ENCODE data around the gene WBP4.
A peak's percentile ranks its signal among the peaks of the same experiment; 100 is the strongest.
"Not testable (repeated sequence)": the region's sequence is repeated elsewhere in the genome, so short reads cannot be mapped to it uniquely, and the experiment has no call there.

Gene WBP4
- 13.7 to 49.8 (median 25.5) reads per million in 18 experiments for total RNA-seq

DNA sequence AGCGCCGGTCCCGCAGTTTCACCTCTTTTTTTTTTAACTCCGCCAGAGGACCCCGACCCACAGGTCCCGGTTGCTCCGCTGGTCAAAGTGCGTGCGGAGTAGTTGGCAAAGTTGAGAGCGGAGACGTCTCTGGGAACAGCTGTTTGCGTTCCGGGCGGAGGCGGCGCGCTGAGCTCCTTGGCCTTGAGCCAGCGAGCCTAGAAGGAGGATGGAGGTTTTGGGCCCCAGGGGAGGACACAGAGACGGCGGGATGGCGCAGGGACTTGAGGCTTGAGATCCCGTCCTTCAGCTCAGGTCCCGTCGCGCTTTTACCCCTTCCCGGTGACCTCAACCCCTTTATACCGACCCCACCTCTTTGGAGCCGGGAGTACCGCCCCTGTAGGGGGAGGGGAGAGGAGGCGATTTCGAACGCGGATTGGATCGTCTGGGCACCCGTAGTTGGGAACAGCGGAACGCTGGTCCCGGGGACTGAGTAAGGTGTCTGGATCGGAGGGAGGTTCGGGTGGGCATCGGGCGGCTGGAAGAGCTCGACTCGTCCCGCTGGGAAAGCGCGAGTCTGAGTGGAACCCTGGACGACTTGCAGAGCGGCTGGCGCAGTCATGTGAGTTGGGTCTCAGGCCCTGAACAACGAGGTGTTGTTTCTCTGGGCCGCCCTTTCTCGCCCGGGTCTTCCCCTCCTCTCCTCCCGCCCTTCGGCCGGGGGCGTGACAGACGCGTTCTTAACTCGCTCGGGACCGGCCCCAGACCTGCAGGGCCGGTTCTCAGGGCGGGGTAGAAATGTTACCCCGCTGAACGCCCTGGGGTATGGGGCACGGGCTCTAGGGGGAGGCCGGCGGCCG, at the start of gene WBP4:
Gene WBP4 (plus strand): TSS at position 435 of the 839 bp plus-strand sequence. CDS start 165 bp downstream, at position 600.
- peak; percentile 93 to 96 for DNase-seq

- no peak for DNase-seq
These were observed 48.8 kb upstream of the WBP4 start for GRCh38 chr13:41012536-41012935.

GRCh38 chr13:41013835-41014234, 47.5 kb upstream of the WBP4 start:
- DNase-seq, result no peak

- no peak for DNase-seq
These were observed 45.4 kb upstream of the WBP4 start for GRCh38 chr13:41015920-41016319.

- peak; percentile 80 to 88 for DNase-seq
These were observed 44.1 kb upstream of the WBP4 start for GRCh38 chr13:41017159-41017558.

GRCh38 chr13:41017817-41018601, 43.3 kb upstream of the WBP4 start:
- DNase-seq, result peak; percentile 49 to 59

DNA sequence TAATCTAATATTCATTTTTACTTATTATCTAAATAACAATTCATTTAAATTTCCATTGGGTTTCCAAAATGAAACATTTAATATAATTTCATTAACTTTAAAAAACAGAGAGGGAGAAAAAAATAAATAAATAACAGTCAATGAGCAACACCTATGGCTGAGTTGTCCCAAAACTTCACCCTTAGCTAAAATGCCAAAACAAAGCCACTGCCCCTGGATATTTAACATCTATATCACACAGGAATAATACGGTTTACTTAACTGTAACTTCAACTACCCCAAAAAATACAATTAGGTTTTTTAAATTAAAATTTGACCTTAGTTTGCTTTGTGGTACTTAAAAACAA, 42.7 kb upstream of the WBP4 start:
- DNase-seq, result peak; percentile 25 to 67

DNA sequence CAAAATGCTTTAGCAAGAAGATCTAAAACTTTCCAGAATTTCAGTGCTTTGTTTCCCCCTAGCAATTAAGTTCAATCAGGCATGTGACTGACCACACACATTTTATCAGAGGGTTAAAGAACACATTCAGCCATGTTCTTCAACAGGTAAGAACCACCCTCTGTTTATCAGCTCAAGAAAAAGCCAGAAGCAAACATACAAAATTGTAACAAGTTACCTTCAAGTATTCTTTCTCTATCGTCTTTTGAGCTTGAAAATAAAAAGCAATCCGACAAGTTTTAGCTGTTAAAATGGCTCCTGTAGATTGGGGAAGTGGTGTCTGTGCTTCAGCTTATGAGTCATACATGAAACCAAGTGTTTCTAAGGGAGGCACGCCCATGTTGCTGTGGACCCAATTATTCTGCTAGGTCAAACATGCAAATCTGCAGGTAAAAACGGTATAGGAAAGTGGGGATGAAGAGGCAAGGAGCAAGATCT, 42.3 kb upstream of the WBP4 start, which contains the start of gene ELF1:
Gene ELF1 (minus strand): TSS at position 306 of the 477 bp plus-strand sequence. CDS start 37,262 bp downstream, outside the sequence.
- DNase-seq, result peak; percentile 91 to 95

GRCh38 chr13:41019578-41020347, 41.5 kb upstream of the WBP4 start:
- DNase-seq, result no peak

DNA sequence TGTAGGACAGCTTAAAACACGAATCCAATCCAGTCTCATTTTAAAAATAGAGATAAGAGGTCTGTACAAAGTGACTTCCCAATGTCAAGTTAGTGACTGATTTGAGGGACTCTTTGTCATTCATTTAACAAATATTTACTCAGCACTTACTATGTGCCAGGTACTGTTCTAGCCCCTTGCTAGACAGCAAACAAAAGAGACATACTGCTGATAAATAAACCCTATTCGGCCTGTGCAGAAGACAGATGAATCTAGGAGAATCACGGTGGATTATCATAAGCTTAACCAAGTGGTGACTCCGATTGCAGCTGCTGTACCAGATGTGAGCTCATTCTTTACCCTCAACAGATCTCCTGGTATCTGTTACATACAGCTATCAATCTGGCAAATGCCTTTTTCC, 35.8 kb upstream of the WBP4 start:
- no peak for DNase-seq

GRCh38 chr13:41026788-41027187, 34.5 kb upstream of the WBP4 start:
- DNase-seq, result no peak

- no peak for DNase-seq
These were observed 33.3 kb upstream of the WBP4 start for GRCh38 chr13:41028051-41028450.

DNA sequence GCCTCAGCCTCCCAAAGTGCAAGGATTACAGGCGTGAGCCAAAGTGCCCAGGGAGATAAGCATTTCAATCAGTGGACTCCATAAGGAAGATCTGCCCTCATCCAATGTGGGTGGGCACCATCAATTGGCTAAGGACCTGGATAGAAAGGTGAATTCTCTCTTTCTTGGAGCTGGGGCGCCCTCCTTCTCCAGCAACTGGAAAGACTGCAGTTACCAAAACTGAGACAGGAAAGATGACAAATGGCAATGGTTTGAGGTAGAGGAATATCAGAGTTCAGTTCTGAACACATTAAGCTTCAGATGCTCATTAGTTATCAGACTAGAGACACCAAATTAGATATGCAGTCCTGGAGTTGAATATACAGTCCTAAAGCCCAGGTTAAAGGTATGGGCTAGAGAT, 31.7 kb upstream of the WBP4 start:
- DNase-seq, result no peak

GRCh38 chr13:41032691-41033376, 28.5 kb upstream of the WBP4 start:
- DNase-seq, result peak; percentile 77 to 79

DNA sequence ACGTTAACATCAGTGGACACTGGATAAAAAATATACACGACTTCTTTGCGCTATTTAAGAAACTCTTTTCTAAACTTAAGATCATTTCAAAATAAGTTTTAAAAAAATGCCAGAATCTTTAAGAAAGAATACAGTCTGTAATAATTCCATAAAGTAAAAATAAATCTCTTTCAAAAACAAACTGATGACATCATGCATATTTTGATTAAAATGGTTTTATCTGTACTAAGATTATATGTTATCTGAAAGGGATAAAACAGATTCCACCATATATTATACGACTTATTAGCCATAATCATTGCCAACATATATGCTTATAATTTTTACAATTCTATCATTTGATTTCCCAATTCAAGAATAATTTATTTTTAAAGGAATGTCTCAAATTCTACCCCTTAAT, 26.9 kb upstream of the WBP4 start:
- DNase-seq, result no peak

DNA sequence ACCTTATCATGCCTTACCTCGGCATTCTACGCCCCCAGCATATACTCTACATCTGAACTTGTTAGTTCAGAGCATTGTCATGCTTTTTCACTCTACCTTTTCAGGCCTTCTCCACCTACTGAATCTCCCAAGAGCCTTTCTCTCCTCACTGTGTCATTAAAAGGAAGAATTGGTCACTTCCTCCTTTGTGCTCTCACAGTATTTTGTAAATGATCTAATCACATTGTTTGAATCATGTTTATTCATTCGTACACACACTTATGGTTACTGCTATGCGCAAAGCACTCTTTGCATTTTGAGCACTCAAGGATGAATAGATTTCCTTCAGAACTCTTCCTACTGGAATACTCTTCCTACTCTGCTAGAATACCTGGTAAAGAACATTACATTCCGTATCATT, 26.4 kb upstream of the WBP4 start:
- peak; percentile 25 to 28 for DNase-seq

DNA sequence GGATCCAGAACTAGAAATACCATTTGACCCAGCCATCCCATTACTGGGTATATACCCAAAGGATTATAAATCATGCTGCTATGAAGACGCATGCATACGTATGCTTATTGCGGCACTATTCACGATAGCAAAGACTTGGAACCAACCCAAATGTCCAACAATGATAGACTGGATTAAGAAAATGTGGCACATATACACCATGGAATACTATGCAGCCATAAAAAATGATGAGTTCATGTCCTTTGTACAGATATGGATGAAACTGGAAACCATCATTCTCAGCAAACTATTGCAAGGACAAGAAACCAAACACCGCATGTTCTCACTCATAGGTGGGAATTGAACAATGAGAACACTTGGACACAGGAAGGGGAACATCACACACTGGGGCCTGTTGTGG, 24.8 kb upstream of the WBP4 start:
- DNase-seq, result not testable (repeated sequence)

- no peak for DNase-seq
These were observed 21.6 kb upstream of the WBP4 start for GRCh38 chr13:41039746-41040145.

DNA sequence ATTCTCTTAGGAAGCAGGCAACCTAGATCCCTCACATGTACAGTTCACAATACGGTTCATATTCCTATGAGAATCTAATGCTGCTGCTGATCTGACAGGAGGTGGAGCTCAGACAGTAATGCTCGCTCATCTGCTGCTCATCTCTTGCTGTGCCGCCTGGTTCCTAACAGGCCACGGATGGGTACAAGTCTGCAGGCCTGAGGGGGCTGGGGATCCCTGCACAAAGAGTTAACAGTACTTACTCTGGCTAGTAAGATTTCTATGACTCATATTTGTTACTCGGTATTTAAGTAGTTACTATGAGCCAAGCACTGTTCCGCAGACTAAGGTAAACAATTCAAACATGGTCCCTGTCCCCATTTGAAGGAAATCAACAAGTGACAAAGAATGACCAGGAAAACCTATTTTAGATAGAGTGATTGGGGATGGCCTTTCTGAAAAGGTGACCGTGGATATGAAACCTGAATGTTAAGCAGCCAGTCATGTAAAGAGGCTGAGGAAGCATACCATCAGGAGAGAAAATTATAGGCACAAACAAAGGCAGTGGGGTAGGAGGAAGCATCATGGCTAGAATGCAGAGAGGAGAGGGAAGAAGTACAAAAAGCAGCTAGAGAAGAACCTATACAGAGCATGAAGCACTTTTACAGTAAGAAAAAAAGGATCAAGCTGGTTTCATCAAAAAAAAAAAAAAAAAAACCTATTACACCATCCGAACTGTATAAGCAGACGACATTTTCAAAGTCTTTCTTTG, 20.6 kb upstream of the WBP4 start:
- no peak for DNase-seq

- not testable (repeated sequence) for DNase-seq
These were observed 18.9 kb upstream of the WBP4 start for GRCh38 chr13:41042419-41042818.

GRCh38 chr13:41048640-41049039, 12.7 kb upstream of the WBP4 start:
- no peak for DNase-seq

Measured in inflammatory macrophage (primary cell).